K562 (cell line): ENCODE measurements around the gene PLGRKT. TPM values are rescaled to one million over a fixed set of nuclear protein-coding genes. Genes with fewer than 3 reads are reported as not detected.

ENCODE experiments used
- ATAC-seq: fragments of 200-7000 bp; cut with Tn5 transposase; 3 replicates; pipeline ENCODE4 v1.9.1; 2020; ENCODE audit warnings: moderate library complexity
- BruUV-seq: library from RNA; stranded (reverse); fragments of 400-500 nt; replicated peaks from 2 replicates; lab custom pipeline; 2021; lab: Mats Ljungman, UMichigan
- CTCF ChIA-PET: fragments of 300-600 bp; formaldehyde crosslinking; extraction: SDS; loops from one replicate; lab custom pipeline; 2021; ENCODE audit warnings: low intra/inter-chr PET ratio; lab: Yijun Ruan, JAX
- POLR2A ChIA-PET: fragments of 300-600, 350-650 bp; sonication (Branson Sonifier 250); formaldehyde crosslinking; extraction: SDS; loops from one replicate; lab custom pipeline; 2021; ENCODE audit warnings: antibody characterized with exemption, inconsistent platforms; lab: Yijun Ruan, JAX
- DNase-seq, 4 experiments: peaks; one replicate each; pipeline versions ENCODE4 v3.0.0 to v3.0.0-alpha.2; 2011 to 2018; ENCODE audit warnings: low spot score in 3 of 4, mixed read lengths in 3 of 4; ENCODE audit errors: extremely low read depth in 1 of 4
- FAIRE-seq: peaks from 2 replicates; lab custom pipeline; 2011; peaks lifted over from hg19 to GRCh38; lab: Jason Lieb, UNC
- H2AFZ ChIP-seq: 2 replicates; pipeline ENCODE4 v1.6.0; 2011; ENCODE audit warnings: low read depth, low read length, control low read depth, inconsistent platforms
- H3K27ac ChIP-seq: fragments of 200-600 bp; 3 replicates; pipeline ENCODE4 v1.8.0; 2011; ENCODE audit warnings: low read depth, mild to moderate bottlenecking, control low read depth, inconsistent platforms, low read length, moderate library complexity, mixed read lengths; ENCODE audit errors: extremely low read depth
- H3K27me3 ChIP-seq, 2 experiments: fragments of 300-600 bp in 1 of 2; 2 replicates in 1 of 2; 3 replicates in 1 of 2; pipeline versions ENCODE4 v1.6.0 to v1.8.0; 2011; ENCODE audit warnings: inconsistent platforms in 2 of 2, low read length in 2 of 2, mild to moderate bottlenecking in 1 of 2, mixed read lengths in 1 of 2, moderate library complexity in 1 of 2; ENCODE audit not compliant: control insufficient read depth in 2 of 2, insufficient read depth in 2 of 2
- H3K36me3 ChIP-seq: fragments of 300-600 bp; 3 replicates; pipeline ENCODE4 v1.8.0; 2011; ENCODE audit warnings: mild to moderate bottlenecking, low read length, inconsistent platforms; ENCODE audit not compliant: control insufficient read depth, insufficient read depth
- H3K4me1 ChIP-seq, 2 experiments: fragments of 200-600 bp in 1 of 2; replicated peaks in 1 of 2; 2 replicates in 1 of 2; 3 replicates in 1 of 2; pipeline versions ENCODE4 v1.5.1 to v1.8.0; 2011; ENCODE audit warnings: inconsistent platforms in 2 of 2, low read length in 2 of 2, mild to moderate bottlenecking in 1 of 2, mixed read lengths in 1 of 2, moderate library complexity in 1 of 2; ENCODE audit not compliant: control insufficient read depth in 2 of 2, insufficient read depth in 2 of 2
- H3K4me2 ChIP-seq: 2 replicates; pipeline ENCODE4 v1.6.1; 2011; ENCODE audit warnings: low read length, control low read depth, inconsistent platforms, mixed read lengths; ENCODE audit not compliant: insufficient read depth
- H3K4me3 ChIP-seq: fragments of 200-600 bp; sonication (generic), shearing (Covaris generic); 2 replicates; pipeline ENCODE4 v1.5.1; 2016; ENCODE audit warnings: control low read depth, inconsistent platforms
- H3K79me2 ChIP-seq: fragments of 200-600 bp; 3 replicates; pipeline ENCODE4 v1.8.0; 2011; ENCODE audit warnings: low read length, inconsistent platforms; ENCODE audit not compliant: control insufficient read depth, insufficient read depth
- H3K9ac ChIP-seq, 2 experiments: 2 replicates each; pipeline versions ENCODE4 v1.6.0 to v1.6.1; 2011; ENCODE audit warnings: low read depth in 2 of 2, low read length in 2 of 2, control low read depth in 1 of 2, inconsistent platforms in 1 of 2, mild to moderate bottlenecking in 1 of 2, mixed read lengths in 1 of 2; ENCODE audit not compliant: insufficient read depth in 1 of 2
- H3K9me1 ChIP-seq: one replicate; pipeline ENCODE4 v1.6.0; 2011; ENCODE audit warnings: inconsistent platforms, mild to moderate bottlenecking, low read length, moderate library complexity; ENCODE audit not compliant: control insufficient read depth, insufficient read depth
- H3K9me3 ChIP-seq: replicated peaks from 2 replicates; pipeline ENCODE4 v1.5.1; 2011; ENCODE audit warnings: low read depth, low read length, inconsistent platforms; ENCODE audit not compliant: control insufficient read depth, insufficient read depth
- H4K20me1 ChIP-seq: replicated peaks from 2 replicates; pipeline ENCODE4 v1.6.1; 2011; ENCODE audit warnings: low read length, inconsistent platforms, mixed read lengths; ENCODE audit not compliant: control insufficient read depth, insufficient read depth
- CEBPB ChIP-seq: fragments of 450-650 bp; IDR thresholded peaks from 2 replicates; pipeline ENCODE4 v1.6.1; 2016; ENCODE audit warnings: missing genetic modification characterization, missing compliant biosample characterization
- DNMT1 ChIP-seq: fragments of 450-650 bp; IDR thresholded peaks from 2 replicates; pipeline ENCODE4 v1.6.1; 2016; ENCODE audit warnings: antibody characterized with exemption, mild to moderate bottlenecking
- ELF4 ChIP-seq: fragments of 450-650 bp; formaldehyde crosslinking; IDR thresholded peaks from 2 replicates; pipeline ENCODE4 v1.4.0; 2022; ENCODE audit warnings: missing genetic modification characterization
- FOXK1 ChIP-seq: sonication (generic); formaldehyde crosslinking; IDR thresholded peaks from 2 replicates; pipeline ENCODE4 v1.8.0; 2022; ENCODE audit warnings: missing genetic modification reagents, mild to moderate bottlenecking, borderline replicate concordance
- KDM2B ChIP-seq: fragments of 250-450 bp; sonication (Bioruptor Pico); IDR thresholded peaks from 2 replicates; pipeline ENCODE4 v1.8.0; 2021; ENCODE audit warnings: mild to moderate bottlenecking, moderate library complexity
- KDM4B ChIP-seq, 2 experiments: fragments of 450-650 bp in 1 of 2; sonication (generic) in 1 of 2; IDR thresholded peaks; 2 replicates each; pipeline ENCODE4 v1.6.1; 2016 to 2017; ENCODE audit warnings: borderline replicate concordance in 2 of 2, antibody characterized with exemption in 1 of 2, low read depth in 1 of 2, mild to moderate bottlenecking in 1 of 2
- KLF1 ChIP-seq: fragments of 450-650 bp; IDR thresholded peaks from 2 replicates; pipeline ENCODE4 v1.6.1; 2016; ENCODE audit warnings: missing genetic modification characterization, missing compliant biosample characterization
- MECOM ChIP-seq: fragments of 250-450 bp; sonication (Bioruptor Pico); IDR thresholded peaks from 2 replicates; pipeline ENCODE4 v1.8.0; 2022; ENCODE audit warnings: inconsistent platforms
- POLR2B ChIP-seq: fragments of 450-650 bp; IDR thresholded peaks from 2 replicates; pipeline ENCODE4 v1.6.1; 2018; ENCODE audit warnings: low read depth; ENCODE audit not compliant: partially characterized antibody
- SMARCC2 ChIP-seq: fragments of 450-650 bp; IDR thresholded peaks from 2 replicates; pipeline ENCODE4 v1.6.1; 2017; ENCODE audit warnings: antibody characterized with exemption, moderate library complexity, mild to moderate bottlenecking, low read depth
- ZFP30 ChIP-seq: fragments of 250-450 bp; sonication (Bioruptor Pico); IDR thresholded peaks from 2 replicates; pipeline ENCODE4 v1.8.0; 2022; ENCODE audit warnings: moderate library complexity, mild to moderate bottlenecking, inconsistent platforms, borderline replicate concordance
- WGBS: fragments of 100-300 bp; shearing (Covaris generic); methylation state at CpG from one replicate; pipeline ENCODE4 v1.1.6; 2016; ENCODE audit warnings: low coverage, mixed read lengths; ENCODE audit not compliant: insufficient coverage; ENCODE audit errors: missing lambda C conversion rate; 5-methylcytosine and 5-hydroxymethylcytosine counted together
- in situ Hi-C: fragments of 300-500 bp; cut with MboI; formaldehyde crosslinking; loops from 4 replicates; pipeline ENCODE4 v1.15.0; 2018; ENCODE audit warnings: inconsistent platforms, mixed read lengths
- intact Hi-C: fragments of 100-400 bp; cut with micrococcal nuclease; formaldehyde crosslinking; loops from 2 replicates; pipeline ENCODE4 v1.14.2; 2022
- polyA plus RNA-seq, 8 experiments: library from polyadenylated mRNA; depleted of rRNA in 4 of 8; stranded (reverse) in 5 of 8; unstranded in 3 of 8; fragments of >200 nt; fragmentation: Nextera tagmentation in 2 of 8; fragmentation: Illumina TruSeq in 1 of 8; extraction: Ambion mirVana in 2 of 8; extraction: Trizol in 1 of 8; gene quantifications; 2 replicates each; pipeline versions ENCODE4 v1.2.1 to v1.2.3, GENCODE V29; 2011 to 2014; ENCODE audit warnings: inconsistent platforms in 1 of 8, missing spikeins in 1 of 8
- total RNA-seq, 7 experiments: library from RNA; depleted of rRNA in 6 of 7; stranded (reverse); fragments of >200 nt in 6 of 7; fragmentation: Illumina TruSeq in 2 of 7; extraction: Trizol in 2 of 7; gene quantifications; 2 replicates each; pipeline versions ENCODE4 v1.2.1 to v1.2.3, GENCODE V29; 2011 to 2021; ENCODE audit warnings: low replicate concordance in 1 of 7

Gene PLGRKT
- total and polyA plus RNA-seq, 9 of the 15 experiments (the other 6 are each of a cell fraction or from before 2014, with no cell fraction given) = 4.7 to 13.8 (median 6.5) TPM

- intact Hi-C loops = no loop called here
- ChIA-PET POLR2A (no interaction called here), CTCF (no interaction called here)
- no peak overlapping the region for H2AFZ ChIP-seq
- no peaks in the 10 kb centered on the region for H3K4me1 ChIP-seq
- TF ChIP-seq ELF4 (no peak), CEBPB (tag) (no peak), FOXK1 (CRISPR knock-in tag) (no peak), MECOM (CRISPR knock-in tag) (no peak), KLF1 (no peak), POLR2B (no peak), DNMT1 (no peak), ZFP30 (CRISPR knock-in tag) (no peak), KDM4B (IDR thresholded peaks at IDR 0.05; ENCODE audit: borderline replicate concordance in 2 of 2, low read depth in 1 of 2) (no peak), KDM2B (no peak), SMARCC2 (no peak)
- H3K27me3 ChIP-seq = no peaks in the 10 kb centered on the region
- H4K20me1 ChIP-seq = no peaks in the 10 kb centered on the region
- H3K4me2 ChIP-seq = no peak overlapping the region
- H3K4me3 ChIP-seq = no peak overlapping the region
- no peaks in the 10 kb centered on the region for H3K9me1 ChIP-seq
- FAIRE-seq (no peak), DNase-seq (no peak), ATAC-seq (no peak)
- WGBS = 0% methylated on average over 1 of the region's 1 CpG
- H3K79me2 ChIP-seq = no peaks in the 10 kb centered on the region
- H3K9ac ChIP-seq = no peak overlapping the region
- no peak overlapping the region for H3K27ac ChIP-seq
- no peaks in the 10 kb centered on the region for H3K36me3 ChIP-seq
- H3K9me3 ChIP-seq = no peaks in the 10 kb centered on the region
- BruUV-seq = no TSS peak
- in situ Hi-C loops = no loop called here
Measured at GRCh38 chr9:5355226-5355625, 82.5 kb downstream of the PLGRKT start.
